Activated CD8-positive, alpha-beta T cell treated with anti-CD3 and anti-CD28 coated beads, Interleukin-2, amount 10 ng/mL, durations not matched to agents 7 days and 5 days (primary cell): ENCODE results near the gene TSPAN17. TPM values are rescaled to one million over a fixed set of nuclear protein-coding genes. Genes with fewer than 3 reads are reported as not detected.

Source experiments
- ATAC-seq: fragments of 150-1000 bp; cut with Tn5 transposase; one replicate; pipeline ENCODE4 v1.10.0; 2021; ENCODE audit warnings: moderate library complexity
- CTCF ChIA-PET: fragments of 350-600 bp; sonication (Branson Sonifier 250); formaldehyde crosslinking; loops from one replicate; lab custom pipeline; 2021; ENCODE audit warnings: antibody characterized with exemption; lab: Charles Lee
- POLR2A ChIA-PET: fragments of 350-600 bp; sonication (Branson Sonifier 250); formaldehyde crosslinking; loops from one replicate; lab custom pipeline; 2021; ENCODE audit warnings: antibody characterized with exemption; lab: Charles Lee
- DNase-seq: peaks from one replicate; pipeline ENCODE4 v3.0.0-alpha.2; 2020
- H3K27ac Mint-ChIP-seq: one replicate; pipeline ENCODE4 v1.8.0; 2021; ENCODE audit warnings: mild to moderate bottlenecking, mixed read lengths
- H3K27me3 Mint-ChIP-seq: one replicate; pipeline ENCODE4 v1.8.0; 2021; ENCODE audit warnings: low read depth, mixed read lengths
- H3K36me3 Mint-ChIP-seq: one replicate; pipeline ENCODE4 v1.8.0; 2021; ENCODE audit warnings: low read depth, mixed read lengths
- H3K4me1 Mint-ChIP-seq: one replicate; pipeline ENCODE4 v1.8.0; 2021; ENCODE audit warnings: low read depth, mixed read lengths
- H3K4me3 Mint-ChIP-seq: one replicate; pipeline ENCODE4 v1.8.0; 2021; ENCODE audit warnings: mild to moderate bottlenecking, mixed read lengths
- H3K9me3 Mint-ChIP-seq: one replicate; pipeline ENCODE4 v1.8.0; 2022; ENCODE audit warnings: mixed read lengths; ENCODE audit not compliant: insufficient read depth
- total RNA-seq, 2 experiments: library from RNA; stranded (reverse); gene quantifications; one replicate each; pipeline ENCODE4 v1.2.3, GENCODE V29; 2021

TSPAN17 gene
- total RNA-seq, 2 experiments from 2014 or later: 41.6 to 47.4 TPM

DNA sequence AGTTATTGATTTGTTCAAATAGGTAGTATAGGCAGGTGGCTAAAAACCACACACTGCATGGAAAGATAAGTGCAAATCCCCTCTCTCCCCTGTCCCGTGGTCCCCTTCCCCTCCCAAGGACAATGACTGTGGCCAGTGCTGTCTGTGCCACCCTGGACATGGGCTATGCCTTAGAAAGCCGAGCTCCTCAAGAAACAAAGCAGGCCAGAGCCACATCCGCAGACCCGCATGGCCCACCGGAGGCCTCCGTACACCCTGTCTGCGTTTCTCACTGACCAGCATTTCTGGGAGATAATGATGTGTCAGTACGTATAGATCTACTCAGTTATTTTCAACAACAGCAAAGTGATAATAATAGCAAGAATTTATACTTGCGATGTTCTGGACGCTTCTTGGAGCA, 16.3 kb downstream of the TSPAN17 start:
- Mint-ChIP-seq H3K4me1 (peaks cover 21% of the 10 kb centered on the region), H3K27me3 (peaks cover 10% of the 10 kb centered on the region), H3K27ac (no peak overlapping the region), H3K36me3 (no peaks in the 10 kb centered on the region), H3K9me3 (no peaks in the 10 kb centered on the region), H3K4me3 (no peak overlapping the region)
- ChIA-PET CTCF (no interaction called here), POLR2A (no interaction called here)
- ATAC-seq: no peak
- no peak for DNase-seq

DNA sequence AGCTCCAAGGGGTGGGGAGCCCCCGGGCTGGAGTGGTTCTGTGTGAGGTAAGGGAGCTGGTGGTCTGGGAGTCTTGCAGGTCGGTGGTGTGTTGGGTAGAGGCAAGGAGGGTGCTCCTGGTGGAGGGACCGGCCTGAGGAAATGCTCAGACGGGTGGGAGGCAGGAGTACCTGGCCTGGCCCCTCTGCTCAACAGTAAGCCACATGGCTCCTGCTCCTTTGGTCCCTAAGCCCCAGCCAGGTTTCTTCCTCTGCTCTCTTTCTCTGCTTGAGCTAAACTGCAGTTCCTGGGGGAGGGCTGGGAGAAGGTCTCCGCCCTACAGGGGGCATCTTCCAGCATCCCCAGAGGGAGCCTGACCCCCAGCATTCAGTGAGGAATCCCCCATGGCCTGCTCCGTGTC, 17.2 kb downstream of the TSPAN17 start:
- H3K36me3 Mint-ChIP-seq: no peaks in the 10 kb centered on the region
- H3K27me3 Mint-ChIP-seq: peaks cover 15% of the 10 kb centered on the region
- POLR2A ChIA-PET: interaction anchor here (1.0 kb wide), 1 partner anchor 9 kb away, joined by 3 read pairs; no protein-coding TSS in a partner anchor
- peaks cover 12% of the 10 kb centered on the region for H3K4me1 Mint-ChIP-seq
- no peaks in the 10 kb centered on the region for H3K9me3 Mint-ChIP-seq
- no peak for ATAC-seq
- DNase-seq: no peak
- H3K27ac Mint-ChIP-seq: no peak overlapping the region
- no peak overlapping the region for H3K4me3 Mint-ChIP-seq
- CTCF ChIA-PET: no interaction called here

DNA sequence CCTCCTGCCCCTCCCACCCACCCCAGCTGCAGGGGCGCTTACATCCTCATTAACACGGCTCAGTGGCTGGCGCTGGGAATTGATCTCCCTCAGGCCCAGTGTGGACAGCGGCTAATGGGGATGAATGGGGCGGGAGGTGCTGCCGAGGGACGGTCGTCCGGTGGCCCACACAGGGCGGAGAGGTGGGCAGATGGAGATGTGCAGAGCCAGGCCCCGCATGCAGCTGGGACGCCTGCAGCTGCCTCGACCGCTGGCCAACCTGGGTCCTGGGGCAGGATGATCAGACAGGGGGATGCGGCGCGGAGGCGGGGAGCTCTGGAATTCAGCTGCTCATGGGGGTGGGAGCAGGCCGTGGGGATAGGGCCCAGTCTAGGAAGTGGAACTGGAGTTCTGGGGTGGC, 17.6 kb downstream of the TSPAN17 start:
- no peak for ATAC-seq
- H3K9me3 Mint-ChIP-seq: no peaks in the 10 kb centered on the region

DNA sequence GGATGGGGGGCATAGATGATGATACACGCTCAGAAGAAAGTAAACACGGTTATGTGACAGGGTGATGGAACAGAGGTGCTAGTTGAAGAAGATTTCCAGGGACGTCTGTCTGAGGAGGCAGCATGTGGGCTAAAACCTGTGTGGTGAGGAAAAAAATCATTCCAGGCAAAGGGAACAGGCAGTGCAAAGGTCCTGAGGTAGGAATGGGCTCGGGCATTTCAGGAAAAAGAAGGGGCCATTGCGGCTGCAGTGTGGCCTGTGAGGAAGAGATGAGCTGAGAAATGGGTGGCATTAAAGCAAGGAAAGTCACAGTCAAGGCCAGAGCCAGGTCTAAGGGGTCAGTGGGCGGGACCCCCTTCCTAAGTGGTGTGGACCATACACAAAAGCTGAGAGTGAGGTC, 18.2 kb downstream of the TSPAN17 start:
- Mint-ChIP-seq H3K4me1 (peaks cover 4% of the 10 kb centered on the region), H3K27me3 (peaks cover 15% of the 10 kb centered on the region), H3K27ac (no peak overlapping the region), H3K9me3 (no peaks in the 10 kb centered on the region), H3K36me3 (no peaks in the 10 kb centered on the region), H3K4me3 (no peak overlapping the region)
- no peak for DNase-seq
- CTCF ChIA-PET: no interaction called here
- no peak for ATAC-seq
- POLR2A ChIA-PET: interaction anchor here (1.0 kb wide), 1 partner anchor 8 kb away, joined by 3 read pairs; no protein-coding TSS in a partner anchor

More for the DNA sequence above, 17.6 kb downstream of the TSPAN17 start:
- ChIA-PET POLR2A (interaction anchor here (1.0 kb wide), 1 partner anchor 9 kb away, joined by 3 read pairs; no protein-coding TSS in a partner anchor), CTCF (no interaction called here)
- Mint-ChIP-seq H3K4me3 (no peak overlapping the region), H3K4me1 (peaks cover 10% of the 10 kb centered on the region), H3K36me3 (no peaks in the 10 kb centered on the region), H3K27me3 (peaks cover 15% of the 10 kb centered on the region), H3K27ac (no peak overlapping the region)
- no peak for DNase-seq

DNA sequence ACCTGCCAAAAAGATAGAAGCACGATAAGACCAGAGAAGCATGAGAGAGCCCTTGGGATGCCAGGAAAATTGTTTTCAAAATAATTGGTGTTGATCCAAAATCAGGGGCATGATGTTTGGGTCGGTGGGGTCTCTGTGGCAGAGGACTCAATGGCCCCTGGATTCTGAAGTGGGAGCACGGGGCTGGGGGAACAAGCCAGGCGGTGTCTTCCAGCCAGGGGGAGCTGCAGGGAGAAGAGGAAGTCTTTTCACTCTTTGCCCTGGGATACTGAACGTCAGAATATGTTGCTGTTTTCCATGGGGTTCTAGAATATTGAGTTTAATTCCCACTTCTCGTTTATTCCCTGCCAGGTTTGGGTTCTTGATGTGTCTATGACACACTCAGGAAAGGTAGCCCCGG, 20.4 kb downstream of the TSPAN17 start:
- Mint-ChIP-seq H3K4me1 (no peaks in the 10 kb centered on the region), H3K4me3 (no peak overlapping the region), H3K9me3 (no peaks in the 10 kb centered on the region), H3K36me3 (no peaks in the 10 kb centered on the region), H3K27ac (no peak overlapping the region), H3K27me3 (peaks cover 20% of the 10 kb centered on the region)
- ATAC-seq (no peak), DNase-seq (no peak)
- CTCF ChIA-PET: interaction anchor here (1.2 kb wide), 1 partner anchor 9 kb away, joined by 6 read pairs; no protein-coding TSS in a partner anchor
- POLR2A ChIA-PET: no interaction called here

DNA sequence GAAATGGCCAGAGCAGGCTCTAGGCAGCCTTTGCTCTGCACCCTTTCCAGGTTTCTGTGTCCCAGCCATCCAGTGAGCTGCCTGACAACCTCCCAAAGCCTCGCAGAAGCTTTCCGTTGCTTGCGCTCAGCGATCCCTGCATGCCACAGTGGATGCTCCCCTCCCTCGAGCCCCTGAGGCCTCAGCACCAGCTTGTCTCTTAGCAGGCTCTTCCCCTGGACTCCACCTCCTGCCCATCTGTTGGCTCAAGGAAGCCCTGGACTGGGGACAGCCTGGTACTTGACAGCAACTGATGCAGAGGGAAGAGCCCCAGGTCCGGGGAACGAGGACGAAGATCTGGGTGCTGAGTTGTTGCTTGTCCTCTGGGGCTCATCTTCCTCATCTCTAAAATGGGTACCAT, 23.2 kb downstream of the TSPAN17 start:
- ATAC-seq: no peak
- Mint-ChIP-seq H3K27me3 (peaks cover 18% of the 10 kb centered on the region), H3K36me3 (no peaks in the 10 kb centered on the region), H3K9me3 (no peaks in the 10 kb centered on the region), H3K4me3 (no peak overlapping the region), H3K27ac (no peak overlapping the region), H3K4me1 (no peaks in the 10 kb centered on the region)
- ChIA-PET CTCF (interaction anchor here (1.7 to 2.9 kb wide), 2 partner anchors 10 to 13 kb away, joined by 10 to 11 read pairs; no protein-coding TSS in a partner anchor), POLR2A (no interaction called here)
- no peak for DNase-seq

- no peak for DNase-seq
- Mint-ChIP-seq H3K36me3 (no peaks in the 10 kb centered on the region), H3K4me3 (no peak overlapping the region), H3K27ac (no peak overlapping the region), H3K9me3 (no peaks in the 10 kb centered on the region), H3K27me3 (peaks cover 16% of the 10 kb centered on the region), H3K4me1 (no peaks in the 10 kb centered on the region)
- POLR2A ChIA-PET: interaction anchor here (0.7 kb wide), 1 partner anchor 148 kb away, joined by 3 read pairs; no protein-coding TSS in a partner anchor
- CTCF ChIA-PET: interaction anchor here (1.3 to 4.1 kb wide), 3 partner anchors 10 to 255 kb away, joined by 3 to 19 read pairs (median 10); no protein-coding TSS in a partner anchor
- ATAC-seq: no peak
Measured at GRCh38 chr5:176671399-176671798, 24.1 kb downstream of the TSPAN17 start.

DNA sequence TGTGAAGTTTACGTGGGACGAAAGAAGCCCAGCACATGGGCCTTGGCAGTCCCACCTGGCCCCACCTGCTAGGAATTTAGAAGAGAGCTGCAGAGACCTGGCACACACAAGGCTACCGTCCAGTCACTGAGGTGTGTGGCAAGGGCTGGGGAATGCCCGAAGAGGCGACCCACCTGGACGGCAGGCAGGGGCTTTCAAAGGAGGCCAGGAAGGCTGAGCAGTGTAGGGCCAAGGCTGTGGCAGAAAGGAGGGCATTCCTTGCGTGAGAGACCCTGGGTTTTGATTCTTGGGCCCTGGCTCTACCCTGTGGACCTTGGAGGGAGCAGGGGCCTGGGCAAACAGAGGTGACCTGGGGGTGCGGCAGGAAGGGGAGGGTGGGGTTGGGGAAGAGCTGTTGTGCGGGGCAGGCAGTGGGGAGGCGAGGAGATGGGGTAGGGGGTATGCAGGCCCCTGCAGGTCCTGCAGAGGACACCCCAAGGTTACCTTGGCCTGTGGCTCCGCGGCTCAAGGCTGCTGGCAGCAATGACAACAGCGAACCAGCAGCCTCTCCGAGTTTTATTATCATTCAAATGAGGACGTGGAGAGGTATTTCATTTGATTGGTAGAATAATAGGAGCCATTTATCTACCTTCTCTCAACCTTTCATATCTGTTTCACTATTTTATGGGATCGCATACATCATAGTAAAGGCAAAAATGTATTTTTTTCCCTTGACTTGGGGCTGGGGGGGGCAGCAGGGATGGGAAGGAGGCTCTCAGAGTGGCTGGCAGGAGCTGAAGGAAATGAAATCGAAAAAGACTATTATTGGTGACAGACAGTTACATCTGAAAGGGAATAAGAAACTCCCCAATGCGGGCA, 24.8 kb downstream of the TSPAN17 start:
- Mint-ChIP-seq H3K27ac (no peak overlapping the region), H3K36me3 (no peaks in the 10 kb centered on the region), H3K4me3 (no peak overlapping the region), H3K4me1 (no peaks in the 10 kb centered on the region), H3K9me3 (no peaks in the 10 kb centered on the region), H3K27me3 (peaks cover 15% of the 10 kb centered on the region)
- no peak for ATAC-seq
- POLR2A ChIA-PET: interaction anchor here (0.7 kb wide), 1 partner anchor 147 kb away, joined by 3 read pairs; no protein-coding TSS in a partner anchor
- CTCF ChIA-PET: interaction anchor here (1.3 to 4.1 kb wide), 2 partner anchors 11 to 254 kb away, joined by 3 to 19 read pairs; no protein-coding TSS in a partner anchor
- no peak for DNase-seq

- H3K4me1 Mint-ChIP-seq: no peaks in the 10 kb centered on the region
- no peak overlapping the region for H3K27ac Mint-ChIP-seq
- DNase-seq (no peak), ATAC-seq (no peak)
- H3K27me3 Mint-ChIP-seq: peaks cover 16% of the 10 kb centered on the region
- H3K4me3 Mint-ChIP-seq: no peak overlapping the region
- no peaks in the 10 kb centered on the region for H3K36me3 Mint-ChIP-seq
- CTCF ChIA-PET: interaction anchor here (0.8 to 4.1 kb wide), 2 partner anchors 10 to 13 kb away, joined by 3 to 19 read pairs; no protein-coding TSS in a partner anchor
- POLR2A ChIA-PET: interaction anchor here (0.7 to 1.5 kb wide), 2 partner anchors 9 to 30 kb away, joined by 3 read pairs; no protein-coding TSS in a partner anchor
- no peaks in the 10 kb centered on the region for H3K9me3 Mint-ChIP-seq
Measured at GRCh38 chr5:176673651-176674583, 26.6 kb downstream of the TSPAN17 start.

DNA sequence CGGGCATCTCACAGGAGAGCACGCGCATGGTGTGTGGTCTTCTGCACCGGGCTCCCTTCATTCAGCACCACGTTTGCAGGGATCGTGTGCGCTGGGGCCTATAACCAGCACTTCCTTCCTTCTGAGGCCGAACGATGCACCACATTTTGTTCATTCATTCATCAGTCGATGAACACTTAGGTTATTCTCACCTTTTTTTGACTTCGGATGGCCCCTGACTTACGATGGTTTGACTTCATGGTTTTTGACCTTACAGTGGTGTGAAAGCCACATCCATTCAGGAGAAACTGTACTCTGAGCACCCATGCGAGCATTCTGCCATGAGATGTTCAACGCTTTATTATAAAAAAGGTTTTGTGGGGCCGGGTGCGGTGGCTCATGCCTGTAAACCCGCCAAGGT, 27.5 kb downstream of the TSPAN17 start:
- ChIA-PET CTCF (interaction anchor here (0.8 to 4.1 kb wide), 2 partner anchors 9 to 14 kb away, joined by 3 to 19 read pairs; no protein-coding TSS in a partner anchor), POLR2A (interaction anchor here (0.7 kb wide), 1 partner anchor 31 kb away, joined by 3 read pairs; no protein-coding TSS in a partner anchor)
- ATAC-seq (no peak), DNase-seq (no peak)
- Mint-ChIP-seq H3K36me3 (no peaks in the 10 kb centered on the region), H3K27me3 (peaks cover 21% of the 10 kb centered on the region), H3K27ac (no peak overlapping the region), H3K4me3 (no peak overlapping the region), H3K4me1 (no peaks in the 10 kb centered on the region), H3K9me3 (no peaks in the 10 kb centered on the region)
